CD4-positive, alpha-beta T cell treated with Interleukin-4 for 1 hour (primary cell): ENCODE data around the gene PDE5A.
"Not testable (repeated sequence)": the region's sequence is repeated elsewhere in the genome, so short reads cannot be mapped to it uniquely, and the experiment has no call there.

ENCODE experiments used
- DNase-seq, 2 donors: peaks; one replicate each; pipeline ENCODE4 v3.0.0-alpha.2; 2020 to 2022

PDE5A gene

DNA sequence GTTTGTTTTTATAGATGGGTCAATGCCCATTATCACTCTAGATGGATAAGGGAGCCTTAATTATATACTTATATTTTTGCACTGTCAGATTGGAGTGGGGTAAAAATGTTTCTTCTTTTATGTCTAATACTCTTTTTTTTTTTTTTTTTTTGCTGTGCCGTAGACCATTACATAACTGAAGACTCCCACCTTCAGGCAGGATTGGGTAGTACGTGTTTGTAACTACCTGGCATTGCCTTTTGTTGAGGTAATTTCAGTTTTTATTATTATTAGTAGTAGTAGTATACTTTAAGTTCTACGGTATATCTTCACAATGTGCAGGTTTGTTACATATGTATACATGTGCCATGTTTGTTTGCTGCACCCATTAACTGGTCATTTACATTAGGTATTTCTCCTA lies 165.9 kb downstream of the PDE5A start:
- DNase-seq: peak; percentile 26 to 55

GRCh38 chr4:119455734-119456133 lies 172.9 kb downstream of the PDE5A start:
- not testable (repeated sequence) for DNase-seq

DNA sequence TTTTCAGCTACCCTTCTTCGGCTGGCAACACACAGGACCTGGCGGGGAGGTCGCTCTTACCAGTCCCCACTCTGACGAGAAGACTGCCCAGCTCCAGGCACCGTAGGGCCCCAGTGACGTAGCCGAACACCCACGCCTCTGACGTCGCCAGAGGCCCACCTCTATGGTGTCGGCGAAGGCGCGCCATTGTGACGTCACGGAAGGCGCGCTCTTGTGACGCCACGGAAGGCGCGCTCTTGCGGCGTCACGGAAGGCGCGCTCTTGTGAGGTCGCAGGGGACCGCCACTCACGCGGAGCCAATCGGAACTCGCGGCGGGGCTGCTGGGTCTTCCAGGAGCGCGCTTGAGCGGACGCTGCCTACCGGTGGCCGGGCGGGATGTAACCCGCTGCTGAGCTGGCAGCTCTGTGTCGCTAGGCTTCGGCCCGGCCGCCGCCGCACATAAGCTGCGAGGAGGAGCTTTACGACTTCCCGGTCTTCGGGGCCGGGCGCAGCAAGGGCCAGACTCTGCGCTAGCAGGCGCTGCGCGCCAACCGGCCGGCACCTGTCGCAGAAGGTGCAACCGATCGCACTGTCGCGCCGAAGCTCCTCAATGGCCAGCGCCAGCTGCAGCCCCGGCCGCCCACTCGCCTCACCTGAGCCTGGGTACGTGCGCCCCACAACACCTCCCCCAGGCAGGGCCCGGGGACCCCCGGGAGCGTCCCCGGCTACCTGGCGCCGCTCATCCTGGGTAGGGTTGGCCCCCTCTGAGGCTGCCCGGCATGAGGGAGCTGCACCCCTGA lies 173.9 kb downstream of the PDE5A start:
- peak; percentile 98 for DNase-seq

GRCh38 chr4:119454151-119454490 lies 174.5 kb downstream of the PDE5A start:
- DNase-seq: not testable (repeated sequence)

DNA sequence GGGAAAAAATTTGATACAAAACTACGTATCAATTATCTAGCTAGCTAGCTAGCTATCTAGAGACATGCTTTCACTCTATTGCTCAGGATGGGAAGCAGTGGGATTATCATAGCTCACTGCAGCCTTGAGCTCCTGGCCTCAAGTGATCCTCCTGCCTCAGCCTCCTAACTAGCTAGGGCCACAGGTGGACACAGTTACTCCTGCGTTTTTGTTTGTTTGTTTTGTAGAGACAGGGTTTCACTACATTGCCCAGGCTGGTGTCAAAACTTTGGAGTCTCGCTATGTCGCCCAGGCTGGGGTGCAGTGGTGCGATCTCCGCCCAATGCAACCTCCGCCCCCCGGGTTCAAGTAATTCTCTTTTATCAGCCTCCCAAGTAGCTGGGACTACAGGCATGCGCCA lies 175.3 kb downstream of the PDE5A start:
- DNase-seq: not testable (repeated sequence)

DNA sequence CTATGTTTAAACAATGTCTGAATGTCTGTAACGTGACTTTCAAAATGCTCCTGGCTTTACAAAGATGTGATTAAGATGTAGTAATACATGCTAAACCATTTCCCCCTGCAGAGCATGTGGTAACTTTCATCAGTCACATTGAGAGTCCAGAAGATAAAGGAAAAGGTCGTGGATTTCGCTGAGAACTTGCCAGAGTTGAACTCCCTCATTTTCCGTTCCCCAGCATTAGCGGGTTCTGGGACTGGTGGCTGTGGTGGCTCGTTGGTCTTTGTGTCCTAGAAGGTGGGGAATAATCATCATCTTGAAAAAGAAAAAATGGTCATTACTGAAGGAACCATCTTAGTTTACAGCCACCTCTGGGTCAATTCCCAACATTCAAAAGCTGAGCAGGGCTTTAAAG lies 178.8 kb downstream of the PDE5A start:
- DNase-seq: not testable (repeated sequence)
